GM19463 (cell line): Measurements from ENCODE around the gene KCNB1.

Experiments
- ATAC-seq: cut with Tn5 transposase; IDR thresholded peaks from one replicate; pipeline ENCODE4 v1.9.1; 2021; ENCODE audit warnings: mild to moderate bottlenecking, moderate library complexity; ENCODE audit not compliant: unreplicated experiment

The KCNB1 gene

DNA sequence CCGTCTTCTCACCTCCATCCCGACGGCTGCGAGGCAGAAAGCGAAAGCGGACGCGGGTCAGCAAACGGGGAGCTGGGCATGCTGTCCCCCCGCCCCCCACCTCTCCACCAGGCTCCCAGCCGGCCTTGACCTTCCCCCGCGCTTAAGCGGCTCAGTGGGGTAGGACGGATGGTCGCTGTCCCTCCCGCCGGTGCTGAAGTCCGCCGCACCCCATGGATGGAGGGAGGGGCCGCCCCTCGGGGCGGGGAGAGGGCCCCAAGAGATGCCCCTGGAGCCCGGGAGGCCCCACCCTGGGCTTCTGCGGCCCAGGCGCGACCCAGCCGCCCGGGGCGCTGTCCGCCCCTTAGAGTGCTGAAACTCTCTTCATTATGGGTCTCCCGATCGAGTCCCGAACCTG lies at the start of gene KCNB1:
Gene KCNB1 (minus strand): TSS at position 48 of the 397 bp plus-strand sequence. CDS start 188 bp downstream, outside the sequence.
- no peak for ATAC-seq

- no peak for ATAC-seq
These were observed 47.0 kb upstream of the KCNB1 start for GRCh38 chr20:49529470-49529869.

DNA sequence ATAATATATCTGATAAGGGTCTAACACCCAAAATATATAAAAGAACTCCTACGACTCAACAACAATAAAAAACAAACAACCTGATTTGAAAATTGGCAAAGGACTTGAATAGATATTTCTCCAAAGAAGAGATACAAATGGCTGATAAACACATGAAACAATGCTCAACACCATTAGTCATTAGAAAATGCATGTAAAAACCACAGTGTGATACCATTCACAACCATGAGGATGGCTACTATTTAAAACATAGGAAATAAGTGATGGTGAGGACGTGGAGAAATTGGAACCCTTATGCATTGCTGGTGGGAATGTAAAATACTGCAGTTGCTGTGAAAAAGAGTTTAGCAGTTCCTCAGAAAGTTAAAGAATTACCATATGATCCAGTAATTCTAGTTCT lies 44.1 kb upstream of the KCNB1 start:
- ATAC-seq: no peak

DNA sequence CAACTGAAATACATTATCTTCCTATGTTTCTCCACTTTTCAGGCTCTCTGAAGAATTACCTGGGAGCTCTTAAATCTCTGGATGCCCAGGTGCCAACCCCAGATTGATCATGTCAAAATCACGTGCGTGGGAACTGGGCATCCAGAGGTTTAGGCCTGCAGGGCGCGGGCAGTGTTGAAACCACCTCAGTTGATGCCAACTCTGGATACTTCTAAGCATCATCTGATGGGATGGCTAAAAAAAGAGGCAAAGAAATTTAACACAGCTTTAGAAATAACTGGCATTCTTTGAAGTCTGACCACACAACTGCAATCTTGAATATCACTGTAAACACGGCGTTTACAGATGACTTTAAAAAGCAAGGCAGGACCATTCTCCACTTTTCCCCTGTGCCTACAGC lies 43.6 kb upstream of the KCNB1 start:
- ATAC-seq: no peak

DNA sequence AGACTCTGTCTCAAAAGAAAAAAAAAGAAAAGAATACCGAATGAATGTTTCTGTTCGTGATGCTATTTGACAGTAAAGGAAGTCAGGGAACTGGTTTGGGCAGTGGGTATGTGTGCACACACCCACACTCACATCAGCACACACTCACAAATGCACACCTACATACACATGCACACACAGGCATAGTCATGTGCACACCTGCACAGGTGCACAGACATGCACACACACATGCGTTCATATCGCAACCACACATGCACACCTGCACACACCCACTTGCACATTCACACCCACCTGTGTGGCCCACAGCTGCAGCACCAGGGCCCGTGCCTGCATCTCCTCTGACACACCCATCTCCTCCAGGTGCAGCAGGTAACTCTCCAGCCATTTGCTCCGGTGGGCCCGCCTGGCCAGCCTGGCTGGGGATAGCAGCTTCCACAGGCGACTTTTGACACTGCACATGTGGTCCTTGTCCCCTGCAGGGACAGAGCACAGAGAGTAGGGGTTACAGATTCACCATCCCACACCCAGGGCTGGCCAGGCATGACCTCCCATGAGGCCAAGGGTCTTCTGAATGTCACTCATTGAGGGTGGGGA lies 41.4 kb upstream of the KCNB1 start:
- ATAC-seq: no peak

GRCh38 chr20:49521356-49521755 lies 38.9 kb upstream of the KCNB1 start:
- no peak for ATAC-seq

DNA sequence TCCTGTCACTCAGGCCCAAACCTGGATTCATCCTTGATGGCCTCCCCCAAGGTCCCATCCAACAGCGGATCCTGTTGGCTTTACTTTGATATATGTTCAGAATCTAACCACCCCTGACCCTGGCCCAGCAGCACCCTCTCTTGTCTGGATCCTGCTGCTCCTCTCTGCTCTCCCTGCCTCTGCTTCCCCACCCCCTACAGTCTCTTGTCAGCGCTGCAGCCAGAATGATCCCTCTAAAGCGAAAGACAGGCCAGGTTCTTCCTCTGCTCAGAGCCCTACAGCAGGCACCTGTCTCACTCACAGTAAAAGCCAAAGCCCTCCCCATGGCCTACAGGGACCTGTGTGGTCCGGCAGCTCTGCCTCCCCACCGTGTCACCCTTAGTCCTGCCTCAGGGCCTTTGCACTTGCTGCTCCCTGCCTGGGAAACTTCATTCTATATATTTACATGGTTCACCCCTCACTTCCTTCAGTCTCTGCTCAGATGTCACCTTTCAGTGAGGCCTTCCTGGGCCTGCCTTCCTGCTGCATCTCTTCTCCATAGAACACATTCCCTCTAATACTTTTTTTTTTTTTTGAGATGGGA lies 37.4 kb upstream of the KCNB1 start:
- ATAC-seq: no peak

GRCh38 chr20:49519212-49519712 lies 36.8 kb upstream of the KCNB1 start:
- ATAC-seq: no peak

DNA sequence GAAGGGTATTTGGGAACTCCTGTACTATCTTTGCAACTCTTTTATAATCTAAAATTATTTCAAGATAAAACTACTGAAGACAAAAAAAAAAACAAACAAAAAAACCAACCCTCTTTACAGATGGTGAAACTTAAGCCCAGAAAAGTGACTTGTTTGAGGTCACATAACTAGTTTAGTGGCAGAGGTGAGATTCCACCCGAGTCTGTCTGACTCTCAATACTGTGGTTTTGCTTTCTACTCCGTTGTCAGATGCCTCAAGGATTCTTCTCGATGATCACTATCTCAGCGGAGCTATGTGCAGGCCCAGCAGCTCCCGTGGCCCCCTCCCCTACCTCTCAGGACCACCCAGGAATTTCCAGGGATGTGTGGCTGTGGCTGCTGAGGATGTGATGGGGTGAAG lies 36.1 kb upstream of the KCNB1 start:
- ATAC-seq: no peak

- no peak for ATAC-seq
These were observed 35.3 kb upstream of the KCNB1 start for GRCh38 chr20:49517805-49518100.

GRCh38 chr20:49516916-49517804 lies 34.7 kb upstream of the KCNB1 start:
- no peak for ATAC-seq

GRCh38 chr20:49515586-49515985 lies 33.1 kb upstream of the KCNB1 start:
- no peak for ATAC-seq

- ATAC-seq: no peak
These were observed 31.0 kb upstream of the KCNB1 start for GRCh38 chr20:49513517-49513916.

DNA sequence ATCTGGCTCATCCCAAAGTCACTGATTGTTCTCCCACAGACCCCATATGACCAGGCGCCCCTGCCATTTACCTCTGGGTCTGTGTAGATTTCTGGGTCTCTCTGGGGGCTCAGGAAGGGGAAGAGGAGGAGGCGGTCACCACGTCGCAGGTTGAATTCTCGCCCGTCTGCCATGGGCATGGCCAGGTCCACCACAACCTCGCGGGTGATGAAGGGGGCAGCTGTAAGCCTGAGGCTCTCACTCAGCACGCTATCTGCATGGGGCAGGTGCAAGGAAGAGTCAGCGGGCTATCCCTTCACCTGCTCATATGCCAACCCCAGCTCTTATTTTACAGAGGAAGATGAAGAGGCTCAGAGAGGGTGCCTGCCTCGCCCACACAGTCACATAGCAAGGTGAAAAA lies 30.5 kb upstream of the KCNB1 start:
- ATAC-seq: no peak

DNA sequence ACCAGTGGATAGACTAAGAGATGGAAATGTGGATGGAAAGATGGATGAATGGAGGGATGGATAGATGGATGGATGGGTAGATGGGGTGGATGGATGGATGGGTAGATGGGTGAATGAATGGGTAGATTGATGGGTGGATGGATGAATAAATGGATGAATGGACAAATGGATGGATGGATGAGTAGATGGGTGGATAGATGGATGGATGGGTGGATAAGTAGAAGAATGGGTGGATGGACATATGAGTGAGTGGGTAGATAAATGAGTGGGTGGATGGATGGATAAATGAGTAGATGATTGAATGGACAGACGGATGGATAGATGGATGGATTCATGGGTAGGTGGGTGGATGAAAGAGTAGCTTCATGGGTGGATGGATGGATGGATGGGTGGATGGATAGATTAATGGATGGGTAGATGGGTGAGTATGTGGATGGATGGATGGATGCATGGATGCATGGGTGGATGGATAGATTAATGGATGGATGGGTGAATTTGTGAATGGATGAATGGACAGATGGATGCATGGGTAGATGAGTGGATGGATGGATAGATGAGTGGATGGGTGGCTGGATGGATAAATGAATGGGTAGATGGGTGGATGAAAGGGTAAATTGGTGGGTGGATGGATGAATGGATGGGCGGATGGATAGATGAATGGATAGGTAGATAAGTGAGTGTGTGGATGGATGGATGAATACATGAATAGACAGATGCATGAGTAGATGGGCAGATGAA lies 29.5 kb upstream of the KCNB1 start:
- no peak for ATAC-seq

- ATAC-seq: no peak
These were observed 28.2 kb upstream of the KCNB1 start for GRCh38 chr20:49510562-49511122.

DNA sequence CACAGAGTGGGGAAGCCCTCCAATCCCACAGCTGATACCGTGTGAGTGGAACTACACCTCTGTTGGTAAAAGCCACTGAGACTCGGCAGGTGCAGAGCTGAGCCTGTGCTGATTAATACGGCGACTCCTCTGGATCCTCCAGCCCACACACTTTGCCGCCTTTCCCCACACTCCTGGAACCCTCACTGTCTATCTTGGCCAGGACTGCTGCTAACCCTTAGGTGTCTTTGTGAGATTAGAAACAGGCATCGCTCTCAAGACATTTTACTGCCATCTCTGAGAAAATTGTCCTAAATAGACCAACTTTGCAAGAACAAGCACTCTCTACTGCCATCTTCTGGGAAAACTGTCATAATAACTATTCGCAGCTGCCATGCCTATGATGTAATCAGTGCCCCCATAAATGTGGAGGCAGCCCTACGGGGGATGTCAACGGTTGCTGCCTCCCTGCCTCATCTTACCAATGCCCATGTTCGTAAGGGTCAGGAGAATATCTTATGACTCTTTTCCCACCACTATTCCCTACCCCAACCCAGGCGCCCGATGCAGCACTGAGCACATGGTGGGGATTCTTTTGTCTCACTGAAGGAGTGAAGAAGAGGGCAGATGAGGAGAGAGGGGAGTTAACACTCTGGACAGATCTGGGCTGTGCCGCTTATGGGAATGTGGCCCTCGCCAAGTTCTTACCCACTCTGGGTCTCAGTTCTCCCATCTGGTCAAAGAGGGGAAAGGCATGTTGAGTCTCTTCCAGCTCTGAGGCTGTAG lies 26.1 kb upstream of the KCNB1 start:
- ATAC-seq: no peak

- ATAC-seq: no peak
These were observed 25.4 kb upstream of the KCNB1 start for GRCh38 chr20:49507741-49508434.

- ATAC-seq: no peak
These were observed 23.1 kb upstream of the KCNB1 start for GRCh38 chr20:49505518-49505917.

GRCh38 chr20:49503176-49503575 lies 20.7 kb upstream of the KCNB1 start:
- no peak for ATAC-seq
